ENCODE data around the gene ICA1L.
"Not testable (repeated sequence)": the region's sequence is repeated elsewhere in the genome, so short reads cannot be mapped to it uniquely, and the experiment has no call there.

GRCh38 chr2:202905507-202905906 lies 33.9 kb upstream of the ICA1L start:
- TF ChIP-seq, protein P1, sequence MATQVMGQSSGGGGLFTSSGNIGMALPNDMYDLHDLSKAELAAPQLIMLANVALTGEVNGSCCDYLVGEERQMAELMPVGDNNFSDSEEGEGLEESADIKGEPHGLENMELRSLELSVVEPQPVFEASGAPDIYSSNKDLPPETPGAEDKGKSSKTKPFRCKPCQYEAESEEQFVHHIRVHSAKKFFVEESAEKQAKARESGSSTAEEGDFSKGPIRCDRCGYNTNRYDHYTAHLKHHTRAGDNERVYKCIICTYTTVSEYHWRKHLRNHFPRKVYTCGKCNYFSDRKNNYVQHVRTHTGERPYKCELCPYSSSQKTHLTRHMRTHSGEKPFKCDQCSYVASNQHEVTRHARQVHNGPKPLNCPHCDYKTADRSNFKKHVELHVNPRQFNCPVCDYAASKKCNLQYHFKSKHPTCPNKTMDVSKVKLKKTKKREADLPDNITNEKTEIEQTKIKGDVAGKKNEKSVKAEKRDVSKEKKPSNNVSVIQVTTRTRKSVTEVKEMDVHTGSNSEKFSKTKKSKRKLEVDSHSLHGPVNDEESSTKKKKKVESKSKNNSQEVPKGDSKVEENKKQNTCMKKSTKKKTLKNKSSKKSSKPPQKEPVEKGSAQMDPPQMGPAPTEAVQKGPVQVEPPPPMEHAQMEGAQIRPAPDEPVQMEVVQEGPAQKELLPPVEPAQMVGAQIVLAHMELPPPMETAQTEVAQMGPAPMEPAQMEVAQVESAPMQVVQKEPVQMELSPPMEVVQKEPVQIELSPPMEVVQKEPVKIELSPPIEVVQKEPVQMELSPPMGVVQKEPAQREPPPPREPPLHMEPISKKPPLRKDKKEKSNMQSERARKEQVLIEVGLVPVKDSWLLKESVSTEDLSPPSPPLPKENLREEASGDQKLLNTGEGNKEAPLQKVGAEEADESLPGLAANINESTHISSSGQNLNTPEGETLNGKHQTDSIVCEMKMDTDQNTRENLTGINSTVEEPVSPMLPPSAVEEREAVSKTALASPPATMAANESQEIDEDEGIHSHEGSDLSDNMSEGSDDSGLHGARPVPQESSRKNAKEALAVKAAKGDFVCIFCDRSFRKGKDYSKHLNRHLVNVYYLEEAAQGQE (IDR thresholded peaks at IDR 0.05; ENCODE audit: insufficient read depth in 1 of 2, low read depth in 2 of 2, low read length in 1 of 2) = not testable (repeated sequence)
- TF ChIP-seq CTCF (IDR thresholded peaks at IDR 0.05); POLR2AphosphoS5 (IDR thresholded peaks at IDR 0.05; ENCODE audit: low read depth, low read length): not testable (repeated sequence)

Data from Panc1 (cell line).